NCI-H69 (cell line): Measurements from ENCODE around the gene MRAP.

Experiments
- DNase-seq: peaks from one replicate; lab custom pipeline; 2025; lab: John Stamatoyannopoulos, UW

Gene MRAP

GRCh38 chr21:32349333-32349944, 50.8 kb downstream of the MRAP start:
- no peak for DNase-seq

GRCh38 chr21:32350211-32350980, 51.7 kb downstream of the MRAP start:
- DNase-seq, result no peak

- DNase-seq, result no peak
These were observed 52.3 kb downstream of the MRAP start for GRCh38 chr21:32350981-32351380.

GRCh38 chr21:32351428-32351827, 52.8 kb downstream of the MRAP start:
- DNase-seq, result no peak

GRCh38 chr21:32352526-32352925, 53.9 kb downstream of the MRAP start:
- no peak for DNase-seq

GRCh38 chr21:32353002-32353711, 54.5 kb downstream of the MRAP start:
- DNase-seq, result no peak

GRCh38 chr21:32356874-32357395, 58.3 kb downstream of the MRAP start:
- DNase-seq, result no peak

GRCh38 chr21:32359719-32360260, 61.1 kb downstream of the MRAP start:
- DNase-seq, result peak; percentile 23

GRCh38 chr21:32360401-32360975, 61.8 kb downstream of the MRAP start:
- DNase-seq, result peak; percentile 33
